ENCODE measurements around the gene C1orf210. TPM values are rescaled to one million over a fixed set of nuclear protein-coding genes. Genes with fewer than 3 reads are reported as not detected.

The C1orf210 gene
- total and polyA plus RNA-seq, 2 of the 13 experiments (the other 11 are each of a cell fraction or from before 2014, with no cell fraction given): 0.49 to 5.1 TPM

DNA sequence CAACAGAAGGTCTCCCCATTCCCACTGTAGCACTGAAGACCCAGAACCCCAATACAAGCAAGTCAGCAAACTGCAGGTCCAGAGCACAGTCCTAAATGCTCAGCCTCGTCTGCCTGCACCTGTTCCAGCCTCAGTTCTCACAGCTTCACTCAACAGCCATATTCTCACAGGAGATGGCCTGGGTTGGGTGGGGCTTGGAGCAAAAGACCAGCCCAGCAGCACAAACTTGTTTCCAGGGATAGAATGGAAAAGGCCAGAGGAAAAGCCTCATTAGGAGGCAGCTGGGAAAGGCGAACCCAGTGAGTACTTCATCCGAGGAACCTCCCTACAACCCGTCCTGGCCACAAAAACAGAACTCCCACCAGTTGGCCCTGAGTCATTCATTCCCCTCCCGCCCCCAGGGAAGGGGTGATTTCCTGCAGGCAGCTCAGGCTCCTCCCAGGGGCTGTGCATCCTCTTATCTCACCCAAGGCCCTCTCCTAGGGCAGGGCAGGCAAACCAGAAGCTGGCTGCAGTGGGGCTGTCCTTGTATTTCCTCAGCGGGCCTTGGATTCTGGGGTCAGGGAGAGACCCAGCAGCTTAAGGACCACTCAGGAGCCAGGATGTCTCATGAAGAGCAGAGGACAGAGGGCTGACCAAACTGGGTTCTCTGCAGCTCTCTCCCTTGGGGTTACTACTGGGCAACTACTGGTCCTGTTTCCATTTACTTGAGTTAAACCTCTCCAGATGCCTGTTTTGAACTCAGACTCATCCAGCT is 44.8 kb upstream of the C1orf210 start:
- Histone ChIP-seq H3K9me3 (ENCODE audit: low read length) (no peaks in the 10 kb centered on the region), H3K4me2 (ENCODE audit: low read depth, low read length) (no peak overlapping the region), H3K36me3 (replicated peaks in 1 of 2; ENCODE audit: control insufficient read depth in 1 of 2, insufficient read depth in 2 of 2, low read length in 2 of 2) (no peaks in the 10 kb centered on the region), H3K9ac (ENCODE audit: insufficient read depth, low read depth, low read length) (no peak overlapping the region), H3K27ac (ENCODE audit: extremely low read length, insufficient read depth, low read length) (no peak overlapping the region), H4K20me1 (ENCODE audit: insufficient read depth, low read length) (no peaks in the 10 kb centered on the region), H3K79me2 (ENCODE audit: insufficient read depth, low read length) (no peaks in the 10 kb centered on the region), H3K27me3 (ENCODE audit: control insufficient read depth in 1 of 2, insufficient read depth in 2 of 2, low read length in 2 of 2) (no peaks in the 10 kb centered on the region; a peak in 1 of 5 replicates), H3K4me3 (replicated peaks in 1 of 3; ENCODE audit: insufficient read depth in 1 of 3, low read depth in 2 of 3, low read length in 3 of 3) (no peak overlapping the region), H2AFZ (ENCODE audit: low read length) (no peak overlapping the region), H3K4me1 (ENCODE audit: insufficient read depth, low read length) (no peaks in the 10 kb centered on the region; the same call in 1 of the 2 replicates)
- POLR2A ChIA-PET: interaction anchor here (0.7 kb wide), 1 partner anchor 18 kb away, joined by 3 read pairs; no protein-coding TSS in a partner anchor
- ATAC-seq (peak; percentile 58), FAIRE-seq (no peak), DNase-seq (ENCODE audit: low spot score) (no peak)
- CTCF ChIA-PET (ENCODE audit: low intra/inter-chr PET ratio, low total read pairs): no interaction called here
- in situ Hi-C loops (cut with HindIII; ENCODE audit: extremely low pct_ligation_motif_present, low pct_unique_long_range_greater_than_20kb) (no loop called here), intact Hi-C loops (cut with micrococcal nuclease; ENCODE audit: unreplicated experiment) (no loop called here)
- TF ChIP-seq, protein P1, sequence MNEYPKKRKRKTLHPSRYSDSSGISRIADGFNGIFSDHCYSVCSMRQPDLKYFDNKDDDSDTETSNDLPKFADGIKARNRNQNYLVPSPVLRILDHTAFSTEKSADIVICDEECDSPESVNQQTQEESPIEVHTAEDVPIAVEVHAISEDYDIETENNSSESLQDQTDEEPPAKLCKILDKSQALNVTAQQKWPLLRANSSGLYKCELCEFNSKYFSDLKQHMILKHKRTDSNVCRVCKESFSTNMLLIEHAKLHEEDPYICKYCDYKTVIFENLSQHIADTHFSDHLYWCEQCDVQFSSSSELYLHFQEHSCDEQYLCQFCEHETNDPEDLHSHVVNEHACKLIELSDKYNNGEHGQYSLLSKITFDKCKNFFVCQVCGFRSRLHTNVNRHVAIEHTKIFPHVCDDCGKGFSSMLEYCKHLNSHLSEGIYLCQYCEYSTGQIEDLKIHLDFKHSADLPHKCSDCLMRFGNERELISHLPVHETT (CRISPR knock-in tag; conservative IDR thresholded peaks at IDR 0.05): no peak
- no peak for TF ChIP-seq ZNF562 (CRISPR knock-in tag; IDR thresholded peaks at IDR 0.05; ENCODE audit: borderline replicate concordance)
- TF ChIP-seq ZNF263 (CRISPR knock-in tag; IDR thresholded peaks at IDR 0.05): peak; percentile 49; the same call in 1 of the 2 replicates
- TF ChIP-seq, protein P2, sequence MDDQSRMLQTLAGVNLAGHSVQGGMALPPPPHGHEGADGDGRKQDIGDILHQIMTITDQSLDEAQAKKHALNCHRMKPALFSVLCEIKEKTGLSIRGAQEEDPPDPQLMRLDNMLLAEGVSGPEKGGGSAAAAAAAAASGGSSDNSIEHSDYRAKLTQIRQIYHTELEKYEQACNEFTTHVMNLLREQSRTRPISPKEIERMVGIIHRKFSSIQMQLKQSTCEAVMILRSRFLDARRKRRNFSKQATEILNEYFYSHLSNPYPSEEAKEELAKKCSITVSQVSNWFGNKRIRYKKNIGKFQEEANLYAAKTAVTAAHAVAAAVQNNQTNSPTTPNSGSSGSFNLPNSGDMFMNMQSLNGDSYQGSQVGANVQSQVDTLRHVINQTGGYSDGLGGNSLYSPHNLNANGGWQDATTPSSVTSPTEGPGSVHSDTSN (CRISPR knock-in tag; IDR thresholded peaks at IDR 0.05; ENCODE audit: borderline replicate concordance): no peak
- TF ChIP-seq MZF1 (CRISPR knock-in tag; IDR thresholded peaks at IDR 0.05; ENCODE audit: borderline replicate concordance): no peak
- no TSS peak for BruUV-seq (replicated peaks)
- 17% methylated on average over 5 of the region's 6 CpGs for WGBS (ENCODE audit: low lambda C conversion rate)
